GM04504 (cell line): ENCODE data around the gene MOV10.
"Not testable (repeated sequence)": the region's sequence is repeated elsewhere in the genome, so short reads cannot be mapped to it uniquely, and the experiment has no call there.

ENCODE experiments used
- DNase-seq: peaks from one replicate; pipeline ENCODE4 v3.0.0-alpha.2; 2012; ENCODE audit warnings: low read depth

The MOV10 gene, protein sequence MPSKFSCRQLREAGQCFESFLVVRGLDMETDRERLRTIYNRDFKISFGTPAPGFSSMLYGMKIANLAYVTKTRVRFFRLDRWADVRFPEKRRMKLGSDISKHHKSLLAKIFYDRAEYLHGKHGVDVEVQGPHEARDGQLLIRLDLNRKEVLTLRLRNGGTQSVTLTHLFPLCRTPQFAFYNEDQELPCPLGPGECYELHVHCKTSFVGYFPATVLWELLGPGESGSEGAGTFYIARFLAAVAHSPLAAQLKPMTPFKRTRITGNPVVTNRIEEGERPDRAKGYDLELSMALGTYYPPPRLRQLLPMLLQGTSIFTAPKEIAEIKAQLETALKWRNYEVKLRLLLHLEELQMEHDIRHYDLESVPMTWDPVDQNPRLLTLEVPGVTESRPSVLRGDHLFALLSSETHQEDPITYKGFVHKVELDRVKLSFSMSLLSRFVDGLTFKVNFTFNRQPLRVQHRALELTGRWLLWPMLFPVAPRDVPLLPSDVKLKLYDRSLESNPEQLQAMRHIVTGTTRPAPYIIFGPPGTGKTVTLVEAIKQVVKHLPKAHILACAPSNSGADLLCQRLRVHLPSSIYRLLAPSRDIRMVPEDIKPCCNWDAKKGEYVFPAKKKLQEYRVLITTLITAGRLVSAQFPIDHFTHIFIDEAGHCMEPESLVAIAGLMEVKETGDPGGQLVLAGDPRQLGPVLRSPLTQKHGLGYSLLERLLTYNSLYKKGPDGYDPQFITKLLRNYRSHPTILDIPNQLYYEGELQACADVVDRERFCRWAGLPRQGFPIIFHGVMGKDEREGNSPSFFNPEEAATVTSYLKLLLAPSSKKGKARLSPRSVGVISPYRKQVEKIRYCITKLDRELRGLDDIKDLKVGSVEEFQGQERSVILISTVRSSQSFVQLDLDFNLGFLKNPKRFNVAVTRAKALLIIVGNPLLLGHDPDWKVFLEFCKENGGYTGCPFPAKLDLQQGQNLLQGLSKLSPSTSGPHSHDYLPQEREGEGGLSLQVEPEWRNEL

DNA sequence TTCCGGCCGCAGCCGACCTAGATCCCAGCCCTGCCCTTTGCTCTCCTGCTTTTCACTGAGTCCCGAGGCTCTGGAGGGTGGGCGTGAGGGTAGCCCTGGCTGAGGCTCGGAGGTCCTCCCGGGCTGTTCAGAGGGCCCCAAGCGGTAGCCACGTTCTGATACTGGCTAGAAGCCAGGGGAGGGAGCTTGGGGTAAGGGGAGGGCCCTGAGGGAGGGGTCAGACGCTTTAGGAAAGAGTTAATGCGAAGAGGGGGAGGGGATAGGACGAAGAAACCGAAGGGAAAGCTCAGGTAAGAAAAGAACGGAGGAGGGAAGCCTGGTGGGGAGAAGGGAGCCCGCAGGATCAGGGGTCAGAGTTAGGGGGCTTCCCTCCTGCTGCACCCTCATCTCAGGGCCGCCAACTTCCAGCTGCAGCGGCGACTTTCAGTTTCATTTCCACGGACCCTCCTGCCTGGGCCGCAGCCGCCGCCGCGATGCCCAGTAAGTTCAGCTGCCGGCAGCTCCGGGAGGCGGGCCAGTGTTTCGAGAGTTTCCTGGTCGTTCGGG, at the start of gene MOV10:
TSS of gene MOV10 (plus strand) at position 220 of the 546 bp plus-strand sequence. CDS start at position 474, 254 bp downstream.
- DNase-seq, result peak; percentile 41

GRCh38 chr1:112625696-112626095, 48.8 kb upstream of the MOV10 start:
- no peak for DNase-seq

GRCh38 chr1:112626193-112626592, 48.3 kb upstream of the MOV10 start:
- DNase-seq, result no peak

- DNase-seq, result no peak
Measured at GRCh38 chr1:112626887-112627286, 47.6 kb upstream of the MOV10 start.

- no peak for DNase-seq
Measured at GRCh38 chr1:112628516-112628915, 45.9 kb upstream of the MOV10 start.

- no peak for DNase-seq
Measured at GRCh38 chr1:112629256-112629655, 45.2 kb upstream of the MOV10 start.

GRCh38 chr1:112633628-112634027, 40.8 kb upstream of the MOV10 start:
- DNase-seq, result no peak

- no peak for DNase-seq
Measured at GRCh38 chr1:112634367-112634766, 40.1 kb upstream of the MOV10 start.

GRCh38 chr1:112636056-112636455, 38.4 kb upstream of the MOV10 start:
- DNase-seq, result no peak

GRCh38 chr1:112636597-112637253, 37.7 kb upstream of the MOV10 start:
- DNase-seq, result no peak

GRCh38 chr1:112637254-112638109, 37.0 kb upstream of the MOV10 start:
- DNase-seq, result peak; percentile 36

GRCh38 chr1:112638110-112638428, 36.4 kb upstream of the MOV10 start:
- no peak for DNase-seq

DNA sequence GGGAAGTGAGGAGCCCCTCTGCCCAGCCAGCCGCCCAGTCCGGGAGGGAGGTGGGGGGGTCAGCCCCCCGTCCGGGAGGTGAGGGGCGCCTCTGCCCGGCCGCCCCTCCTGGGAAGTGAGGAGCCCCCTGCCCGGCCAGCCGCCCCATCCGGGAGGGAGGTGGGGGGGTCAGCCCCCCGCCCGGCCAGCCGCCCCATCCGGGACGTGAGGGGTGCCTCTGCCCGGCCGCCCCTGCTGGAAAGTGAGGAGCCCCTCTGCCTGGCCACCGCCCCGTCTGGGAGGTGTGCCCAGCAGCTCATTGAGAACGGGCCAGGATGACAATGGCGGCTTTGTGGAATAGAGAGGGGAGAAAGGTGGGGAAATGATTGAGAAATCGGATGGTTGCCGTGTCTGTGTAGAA, 34.0 kb upstream of the MOV10 start:
- DNase-seq, result not testable (repeated sequence)

DNA sequence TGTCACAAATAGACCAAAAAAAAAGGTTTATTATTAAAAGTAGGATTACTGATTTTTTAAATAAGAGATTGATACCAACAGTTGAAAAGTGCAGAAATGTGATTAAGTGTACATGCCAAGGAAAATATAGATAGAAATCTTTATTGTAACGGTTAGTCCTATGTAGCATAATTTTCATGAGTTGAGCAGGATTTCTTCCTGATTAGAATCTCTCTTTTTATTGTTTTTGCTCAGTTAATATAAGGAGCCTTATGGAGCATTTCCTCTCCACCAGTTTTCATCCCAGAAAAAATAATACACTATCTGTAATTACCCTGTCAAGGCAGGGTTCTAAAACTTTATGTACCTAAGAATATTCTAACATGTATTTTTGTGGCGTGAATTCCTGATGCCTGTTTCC, 31.4 kb upstream of the MOV10 start:
- no peak for DNase-seq

DNA sequence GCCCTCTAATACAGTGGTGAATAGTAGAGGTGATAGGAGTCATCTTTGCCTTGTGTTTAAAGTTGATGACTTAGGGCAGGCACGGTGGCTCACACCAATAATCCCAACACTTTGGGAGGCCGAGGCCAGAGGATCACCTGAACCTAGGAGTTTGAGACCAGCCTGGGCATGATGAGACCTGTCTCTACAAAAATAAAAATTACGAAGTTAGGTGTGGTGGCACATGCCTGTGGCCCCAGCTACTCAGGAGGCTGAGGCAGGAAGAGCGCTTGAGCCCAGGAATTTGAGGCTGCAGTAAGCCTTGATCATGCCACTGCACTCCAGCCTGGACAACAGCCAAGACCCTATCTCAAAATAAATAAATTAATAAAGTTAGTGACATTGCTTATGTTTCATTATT, 28.2 kb upstream of the MOV10 start:
- no peak for DNase-seq

GRCh38 chr1:112651205-112651604, 23.3 kb upstream of the MOV10 start:
- no peak for DNase-seq

GRCh38 chr1:112665857-112666256, 8.6 kb upstream of the MOV10 start:
- DNase-seq, result no peak

GRCh38 chr1:112666946-112667345, 7.5 kb upstream of the MOV10 start:
- DNase-seq, result no peak

DNA sequence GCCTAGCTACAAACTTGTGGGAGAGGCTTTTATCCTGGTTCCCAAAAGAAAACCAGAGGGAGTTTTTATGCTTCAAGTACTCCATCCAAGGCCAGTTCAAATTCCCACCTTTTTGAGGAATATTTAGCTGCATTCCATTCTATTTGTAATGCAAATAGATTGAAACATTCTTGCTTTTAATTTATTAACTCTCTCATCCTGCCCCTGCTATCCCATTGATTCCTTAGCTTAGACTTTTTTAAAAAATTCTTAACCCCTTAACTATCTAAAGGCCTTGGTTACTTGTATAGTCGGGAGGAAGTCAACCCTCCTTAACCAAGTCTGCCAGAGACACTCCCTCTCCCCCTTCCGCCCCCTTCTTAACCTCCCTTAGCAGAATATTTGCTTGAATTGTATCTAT, 2.5 kb upstream of the MOV10 start:
- no peak for DNase-seq

DNA sequence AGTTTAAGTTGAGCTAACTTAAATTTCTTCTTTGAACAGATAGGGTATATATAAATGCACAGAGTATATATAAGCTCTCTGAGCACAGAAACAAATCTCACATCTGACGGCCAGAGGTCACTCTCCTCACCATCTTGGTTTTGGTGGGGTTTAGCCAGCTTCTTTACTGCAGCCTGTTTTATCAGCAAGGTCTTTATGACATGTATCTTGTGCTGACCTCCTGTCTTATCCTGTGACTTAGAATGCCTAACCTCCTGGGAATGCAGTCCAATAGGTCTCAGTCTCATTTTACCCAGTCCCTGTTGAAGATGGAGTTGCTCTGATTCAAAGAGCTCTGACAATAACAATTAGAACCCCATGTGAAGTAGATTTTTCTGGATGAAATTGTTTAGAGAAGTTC, 1.6 kb upstream of the MOV10 start:
- DNase-seq, result no peak
